GM19025 (cell line): ENCODE measurements around the gene RXFP3.
A peak's percentile ranks its signal among the peaks of the same experiment; 100 is the strongest.
"Not testable (repeated sequence)": the region's sequence is repeated elsewhere in the genome, so short reads cannot be mapped to it uniquely, and the experiment has no call there.

Experiments
- ATAC-seq: cut with Tn5 transposase; IDR thresholded peaks from one replicate; pipeline ENCODE4 v1.9.1; 2021; ENCODE audit warnings: mild to moderate bottlenecking, low read depth, moderate library complexity; ENCODE audit not compliant: unreplicated experiment

The RXFP3 gene

DNA sequence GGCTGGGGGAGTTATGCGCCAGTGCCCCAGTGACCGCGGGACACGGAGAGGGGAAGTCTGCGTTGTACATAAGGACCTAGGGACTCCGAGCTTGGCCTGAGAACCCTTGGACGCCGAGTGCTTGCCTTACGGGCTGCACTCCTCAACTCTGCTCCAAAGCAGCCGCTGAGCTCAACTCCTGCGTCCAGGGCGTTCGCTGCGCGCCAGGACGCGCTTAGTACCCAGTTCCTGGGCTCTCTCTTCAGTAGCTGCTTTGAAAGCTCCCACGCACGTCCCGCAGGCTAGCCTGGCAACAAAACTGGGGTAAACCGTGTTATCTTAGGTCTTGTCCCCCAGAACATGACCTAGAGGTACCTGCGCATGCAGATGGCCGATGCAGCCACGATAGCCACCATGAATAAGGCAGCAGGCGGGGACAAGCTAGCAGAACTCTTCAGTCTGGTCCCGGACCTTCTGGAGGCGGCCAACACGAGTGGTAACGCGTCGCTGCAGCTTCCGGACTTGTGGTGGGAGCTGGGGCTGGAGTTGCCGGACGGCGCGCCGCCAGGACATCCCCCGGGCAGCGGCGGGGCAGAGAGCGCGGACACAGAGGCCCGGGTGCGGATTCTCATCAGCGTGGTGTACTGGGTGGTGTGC is at the start of gene RXFP3:
TSS of gene RXFP3 (plus strand) at position 6 of the 636 bp plus-strand sequence. CDS start at position 361, 355 bp downstream.
- no peak for ATAC-seq

DNA sequence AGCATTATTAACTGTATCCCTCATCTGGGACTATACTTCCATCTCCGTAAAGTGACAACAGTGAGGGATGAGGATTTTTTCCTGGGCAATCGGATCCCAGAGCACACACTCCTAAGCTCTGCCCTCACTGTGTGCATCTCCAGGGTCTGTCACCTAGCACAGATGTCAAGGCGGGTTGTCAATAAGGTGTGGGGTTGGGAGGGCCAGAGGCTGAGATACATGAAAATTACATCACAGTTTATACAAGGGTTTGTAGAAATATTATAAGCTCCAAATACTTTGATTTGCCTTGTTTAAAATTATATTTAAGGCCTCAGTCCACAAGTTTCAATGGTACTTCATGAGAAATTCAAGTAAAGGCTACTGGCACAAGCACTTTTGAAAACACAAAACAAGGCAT is 48.9 kb upstream of the RXFP3 start:
- ATAC-seq, result no peak

DNA sequence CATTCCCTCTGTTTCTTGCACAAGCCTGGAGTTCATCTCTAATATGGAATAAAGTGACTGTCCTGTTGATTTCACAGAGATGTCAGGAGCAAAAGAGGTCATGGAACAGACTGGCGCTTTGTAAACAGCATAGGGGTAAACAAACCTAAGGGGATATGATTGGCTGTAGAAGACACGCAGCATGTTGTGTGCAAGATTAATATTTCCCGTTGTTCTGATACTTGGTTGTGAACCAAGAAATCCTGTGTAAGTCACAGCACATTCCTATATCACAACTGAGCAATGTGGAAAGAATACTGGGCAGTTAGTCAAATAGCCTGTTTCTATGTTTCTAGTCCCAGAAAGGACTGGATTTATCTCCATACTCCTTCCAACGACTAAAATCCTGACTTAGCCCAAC is 47.6 kb upstream of the RXFP3 start:
- ATAC-seq, result no peak

DNA sequence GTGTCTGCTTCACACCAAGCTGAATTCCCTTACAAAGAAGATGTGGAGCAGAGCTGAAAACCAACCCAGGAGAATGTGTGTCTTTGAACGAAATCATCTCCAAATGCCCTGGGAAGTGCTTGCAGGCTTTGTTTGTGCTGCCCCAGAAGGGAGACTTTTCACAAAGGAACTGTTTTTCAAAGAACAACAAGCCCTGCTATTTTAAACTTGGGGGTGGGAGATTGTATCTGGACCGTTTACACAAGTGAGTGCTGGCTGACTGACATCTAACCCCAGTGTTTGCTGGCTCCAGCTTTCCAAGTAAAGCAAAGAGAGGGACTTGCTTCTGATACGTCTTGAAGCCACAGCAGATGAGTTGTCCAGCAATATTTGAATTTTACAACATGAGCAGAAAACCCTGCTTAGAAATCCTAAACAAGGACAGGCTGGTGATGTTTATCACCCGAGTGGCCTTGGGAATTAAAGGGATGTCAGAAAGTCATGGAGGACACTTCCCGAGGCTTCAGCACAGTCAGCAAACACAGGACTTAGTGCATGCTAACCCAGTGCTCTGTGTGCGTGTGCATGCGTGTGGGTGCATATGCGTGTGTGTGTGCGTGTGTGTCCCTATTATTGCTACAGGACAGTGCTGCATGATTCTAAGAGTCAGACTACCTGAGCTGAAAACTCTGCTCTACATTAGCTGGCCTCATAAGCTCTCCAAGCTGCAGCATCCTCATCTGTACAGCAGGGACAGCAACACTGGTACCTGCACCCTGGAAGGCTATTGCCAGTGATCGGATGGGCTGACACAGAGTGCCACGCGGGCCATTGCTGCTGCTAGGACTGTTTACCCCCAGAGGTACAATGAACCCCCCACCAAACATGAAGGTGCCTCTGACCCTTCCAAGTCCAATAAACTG is 45.8 kb upstream of the RXFP3 start:
- no peak for ATAC-seq

GRCh38 chr5:33891446-33891787 is 44.8 kb upstream of the RXFP3 start:
- no peak for ATAC-seq

DNA sequence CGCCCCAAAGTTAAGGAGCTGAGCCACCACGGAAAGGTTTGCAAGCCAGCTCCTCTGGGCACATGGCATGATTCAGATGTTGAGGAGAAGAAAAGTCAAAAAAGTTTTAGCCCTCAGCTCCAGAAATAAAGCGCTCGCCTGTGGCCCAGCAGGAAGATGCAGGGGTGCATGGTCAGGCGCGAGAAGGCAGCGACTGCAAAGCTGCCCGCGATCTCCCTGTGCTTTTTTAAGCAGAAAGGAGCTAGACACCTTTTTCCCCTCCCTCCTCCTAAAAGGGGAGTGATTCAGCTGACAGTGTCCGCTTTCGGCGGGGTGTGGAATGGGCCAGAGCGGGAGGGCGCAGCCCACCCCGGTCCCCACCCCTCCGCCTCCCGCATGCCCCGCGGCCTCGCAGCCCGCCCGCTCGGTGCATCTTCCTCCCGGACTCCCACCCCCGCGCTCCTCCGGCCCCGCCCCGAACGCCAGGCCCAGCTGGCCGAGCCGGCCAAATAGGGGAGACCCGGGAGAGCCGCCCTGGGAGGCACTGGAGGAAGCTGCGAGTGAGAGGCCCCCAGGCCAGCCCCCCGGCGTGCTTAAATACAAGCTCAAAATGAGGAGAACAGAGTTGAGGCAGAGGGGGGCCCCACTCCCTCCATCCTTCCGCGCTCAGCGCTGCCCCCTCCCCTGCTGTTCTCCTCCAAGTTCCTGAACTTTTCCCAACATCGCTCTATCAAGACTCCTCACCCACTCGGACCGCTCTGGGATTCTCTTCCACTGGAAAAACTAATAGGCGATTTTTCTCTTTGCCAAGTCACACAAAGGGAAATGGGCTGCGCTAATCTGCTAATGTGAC is 44.2 kb upstream of the RXFP3 start, which contains the start of gene ADAMTS12:
TSS of gene ADAMTS12 (minus strand) at position 203 of the 832 bp plus-strand sequence. CDS start at position 69, 134 bp downstream.
- ATAC-seq, result no peak

- ATAC-seq, result no peak
These were observed 43.5 kb upstream of the RXFP3 start for GRCh38 chr5:33892620-33893137.

- no peak for ATAC-seq
These were observed 41.6 kb upstream of the RXFP3 start for GRCh38 chr5:33894566-33894965.

DNA sequence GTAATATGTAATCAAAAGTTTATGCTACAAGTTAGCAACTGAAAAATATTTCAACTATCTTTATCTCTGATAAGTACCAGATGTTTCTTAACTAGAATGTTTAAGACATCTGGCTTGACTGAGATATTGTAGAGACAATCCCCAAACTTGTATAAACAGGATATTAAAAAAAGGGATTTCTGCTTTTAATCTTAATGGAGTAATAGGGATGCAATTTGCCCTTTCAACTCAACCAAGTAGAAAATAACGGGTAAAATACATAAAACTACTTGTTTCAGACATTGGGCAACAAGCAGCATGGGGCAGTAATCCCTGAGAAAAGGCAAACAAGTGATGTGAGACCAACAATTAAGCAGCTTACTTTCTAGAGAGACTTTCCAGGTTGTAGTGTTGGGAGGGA is 35.0 kb upstream of the RXFP3 start:
- ATAC-seq, result no peak

DNA sequence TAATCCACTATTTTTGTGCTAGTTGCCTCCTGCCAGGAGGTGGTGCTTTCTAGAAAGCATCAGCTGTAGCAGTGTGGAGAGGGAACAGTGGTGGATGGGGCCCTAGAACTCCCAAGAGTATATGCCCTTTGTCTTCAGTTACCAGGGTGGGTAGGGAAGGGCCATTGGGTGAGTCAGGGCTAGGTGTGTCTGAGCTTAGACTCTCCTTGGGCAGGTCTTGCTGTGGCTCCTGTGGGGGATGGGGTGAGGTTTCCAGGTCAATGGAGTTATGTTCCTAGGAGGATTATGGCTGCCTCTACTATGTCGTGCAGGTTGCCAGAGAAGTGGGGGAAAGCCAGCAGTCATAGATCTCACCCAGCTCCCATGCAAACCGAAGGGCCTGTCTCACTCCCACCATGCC is 33.1 kb upstream of the RXFP3 start:
- ATAC-seq, result no peak

DNA sequence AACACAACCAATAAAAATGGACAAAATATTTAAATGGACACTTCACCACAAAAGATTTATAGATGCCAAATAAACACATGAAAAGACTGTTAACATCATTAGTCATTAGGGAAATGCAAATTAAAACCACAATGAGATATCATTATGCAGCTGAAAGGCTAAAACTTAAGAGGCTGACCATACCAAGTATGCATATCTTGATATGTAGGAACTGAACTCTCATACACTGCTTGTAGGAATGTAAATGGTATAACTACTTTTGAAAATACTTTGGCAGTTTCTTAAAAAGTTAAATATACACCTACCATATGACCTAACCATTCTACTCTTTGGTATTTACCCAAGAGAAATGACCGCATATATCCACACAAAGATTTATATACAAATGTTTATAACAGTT is 30.8 kb upstream of the RXFP3 start:
- no peak for ATAC-seq

GRCh38 chr5:33906248-33906647 is 29.9 kb upstream of the RXFP3 start:
- ATAC-seq, result not testable (repeated sequence)

- not testable (repeated sequence) for ATAC-seq
These were observed 21.3 kb upstream of the RXFP3 start for GRCh38 chr5:33914844-33915243.

- no peak for ATAC-seq
These were observed 15.2 kb upstream of the RXFP3 start for GRCh38 chr5:33921002-33921401.

DNA sequence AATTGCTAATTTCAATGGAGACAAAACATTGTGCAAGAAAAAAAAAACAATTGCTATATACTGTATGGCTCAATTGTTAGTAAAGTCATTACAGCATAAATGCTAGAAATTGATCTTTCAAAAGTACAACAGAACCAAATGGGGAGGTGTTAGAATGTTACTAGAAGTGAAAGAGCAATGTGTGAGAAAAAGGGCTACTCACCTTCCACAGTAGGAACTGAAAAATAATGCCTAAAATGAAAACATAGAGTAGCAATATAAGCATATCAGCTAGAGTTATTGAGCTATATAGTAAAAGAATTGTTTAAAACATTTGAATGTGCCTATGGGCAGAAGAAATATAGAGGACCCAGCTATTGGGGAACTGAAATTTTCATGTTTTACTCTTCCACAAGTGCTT is 10.9 kb upstream of the RXFP3 start:
- ATAC-seq, result no peak

DNA sequence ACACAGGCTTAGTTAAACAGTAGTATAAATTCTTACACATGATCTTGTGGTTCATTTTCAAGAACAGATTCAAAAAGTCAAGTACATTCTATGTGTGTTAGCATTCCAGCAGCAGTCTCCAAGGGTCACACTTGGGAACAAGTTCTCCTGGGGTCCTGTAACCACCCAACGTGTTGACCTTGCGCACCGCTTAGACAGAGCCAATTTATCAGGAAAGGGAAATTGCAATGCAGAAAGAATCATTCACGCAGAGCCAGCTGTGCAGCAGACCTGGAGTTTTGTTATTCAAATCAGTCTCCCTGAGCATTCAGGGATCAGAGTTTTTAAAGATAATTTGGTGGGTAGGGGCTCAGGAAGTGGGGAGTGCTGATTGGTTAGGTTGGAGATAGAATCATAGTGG is 8.5 kb upstream of the RXFP3 start:
- no peak for ATAC-seq

- no peak for ATAC-seq
These were observed 7.9 kb upstream of the RXFP3 start for GRCh38 chr5:33928283-33928682.

GRCh38 chr5:33929925-33930690 is 6.1 kb upstream of the RXFP3 start:
- no peak for ATAC-seq

DNA sequence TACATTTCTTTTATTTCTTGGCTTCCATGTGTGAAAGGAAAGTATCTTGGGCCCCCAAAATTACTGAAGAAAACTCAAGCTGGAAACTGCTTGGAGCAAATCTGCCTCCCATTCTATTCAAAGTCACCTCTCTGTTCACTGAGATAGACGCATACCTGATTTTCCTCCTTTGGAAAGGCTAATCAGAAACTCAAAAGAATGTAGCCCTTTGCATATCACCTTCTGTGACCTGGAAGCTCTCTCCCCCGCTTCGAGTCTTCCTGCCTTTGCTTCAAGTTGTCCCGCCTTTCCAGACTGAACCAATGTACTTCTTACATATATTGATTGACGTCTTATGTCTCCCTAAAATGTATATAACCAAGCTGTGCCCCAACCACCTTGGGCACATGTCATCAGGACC is 5.0 kb upstream of the RXFP3 start:
- no peak for ATAC-seq

DNA sequence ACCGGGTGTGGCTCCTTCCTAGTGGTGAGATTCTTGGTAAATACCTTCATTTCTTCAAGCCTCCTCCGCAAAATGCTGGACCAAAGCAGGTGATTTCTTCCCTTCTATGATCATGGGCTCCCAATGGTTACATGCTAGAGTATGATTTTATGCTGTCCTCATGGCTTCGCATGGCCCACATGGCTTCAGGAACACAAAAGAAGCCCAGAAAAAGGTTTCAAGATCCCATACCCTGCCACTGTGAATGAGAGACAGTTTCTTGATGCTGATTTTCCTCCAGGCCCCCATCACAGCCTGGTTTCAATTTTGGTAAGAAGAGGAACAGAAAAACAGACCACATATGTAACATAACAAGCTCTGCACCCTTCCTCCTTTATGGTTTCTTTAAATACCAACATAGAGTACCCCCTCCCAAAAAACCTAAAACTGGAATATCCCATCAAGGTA is 2.4 kb upstream of the RXFP3 start:
- peak; percentile 82 for ATAC-seq
